Loucy (cell line): ENCODE data around the gene TOP1.

ENCODE experiments used
- EZH2phosphoT487 ChIP-seq: fragments of 200-600 bp; IDR thresholded peaks from 2 replicates; pipeline ENCODE4 v1.6.1; 2018; ENCODE audit warnings: antibody characterized with exemption, mild to moderate bottlenecking, moderate library complexity, borderline replicate concordance
- TF ChIP-seq, protein P1 (sequence below): fragments of 200-600 bp; sonication (generic); conservative IDR thresholded peaks from 2 replicates; pipeline ENCODE4 v1.5.1; 2014; ENCODE audit warnings: mild to moderate bottlenecking, antibody characterized with exemption, low read length

DNA sequence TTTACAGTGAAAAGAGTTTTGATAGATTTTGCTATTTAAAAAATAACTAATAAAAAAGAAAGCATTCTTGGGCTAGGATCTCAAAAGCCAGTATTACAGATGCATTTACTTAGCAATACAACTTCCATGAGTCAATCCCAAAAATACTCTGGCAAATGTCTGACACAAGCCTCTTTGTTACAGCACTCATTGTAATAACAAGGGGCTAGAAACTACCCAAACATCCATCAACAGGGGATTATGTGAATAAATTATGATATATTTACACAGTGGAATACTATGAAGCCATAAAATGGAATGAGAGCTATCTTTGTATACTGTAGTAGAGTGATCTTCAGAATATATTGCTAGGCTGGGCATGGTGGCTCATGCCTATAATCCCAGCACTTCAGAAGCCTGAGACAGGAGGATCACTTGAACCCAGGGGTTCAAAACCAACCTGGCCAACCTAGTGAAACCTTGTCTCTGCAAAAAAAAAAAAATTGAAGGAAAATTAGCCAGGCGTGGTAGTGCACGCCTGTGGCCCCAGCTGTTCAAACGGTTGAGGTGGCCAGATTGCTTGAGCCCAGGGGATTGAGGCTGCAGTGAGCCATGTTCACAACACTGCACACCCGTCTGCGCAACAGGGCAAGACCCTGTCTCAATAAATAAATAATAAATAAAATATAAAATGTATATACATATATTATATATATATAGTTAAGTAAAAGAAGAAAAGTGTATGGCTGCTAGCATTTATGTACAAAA is 34.7 kb upstream of the TOP1 start:
- TF ChIP-seq, protein P1, sequence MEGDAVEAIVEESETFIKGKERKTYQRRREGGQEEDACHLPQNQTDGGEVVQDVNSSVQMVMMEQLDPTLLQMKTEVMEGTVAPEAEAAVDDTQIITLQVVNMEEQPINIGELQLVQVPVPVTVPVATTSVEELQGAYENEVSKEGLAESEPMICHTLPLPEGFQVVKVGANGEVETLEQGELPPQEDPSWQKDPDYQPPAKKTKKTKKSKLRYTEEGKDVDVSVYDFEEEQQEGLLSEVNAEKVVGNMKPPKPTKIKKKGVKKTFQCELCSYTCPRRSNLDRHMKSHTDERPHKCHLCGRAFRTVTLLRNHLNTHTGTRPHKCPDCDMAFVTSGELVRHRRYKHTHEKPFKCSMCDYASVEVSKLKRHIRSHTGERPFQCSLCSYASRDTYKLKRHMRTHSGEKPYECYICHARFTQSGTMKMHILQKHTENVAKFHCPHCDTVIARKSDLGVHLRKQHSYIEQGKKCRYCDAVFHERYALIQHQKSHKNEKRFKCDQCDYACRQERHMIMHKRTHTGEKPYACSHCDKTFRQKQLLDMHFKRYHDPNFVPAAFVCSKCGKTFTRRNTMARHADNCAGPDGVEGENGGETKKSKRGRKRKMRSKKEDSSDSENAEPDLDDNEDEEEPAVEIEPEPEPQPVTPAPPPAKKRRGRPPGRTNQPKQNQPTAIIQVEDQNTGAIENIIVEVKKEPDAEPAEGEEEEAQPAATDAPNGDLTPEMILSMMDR = no peak
- no peak for TF ChIP-seq EZH2phosphoT487
